ENCODE measurements around the gene RNU2-63P.
"Not testable (repeated sequence)": the region's sequence is repeated elsewhere in the genome, so short reads cannot be mapped to it uniquely, and the experiment has no call there.

Gene RNU2-63P

GRCh38 chr2:87985902-87986301 lies 30.4 kb downstream of the RNU2-63P start:
- DNase-seq, result not testable (repeated sequence)

DNA sequence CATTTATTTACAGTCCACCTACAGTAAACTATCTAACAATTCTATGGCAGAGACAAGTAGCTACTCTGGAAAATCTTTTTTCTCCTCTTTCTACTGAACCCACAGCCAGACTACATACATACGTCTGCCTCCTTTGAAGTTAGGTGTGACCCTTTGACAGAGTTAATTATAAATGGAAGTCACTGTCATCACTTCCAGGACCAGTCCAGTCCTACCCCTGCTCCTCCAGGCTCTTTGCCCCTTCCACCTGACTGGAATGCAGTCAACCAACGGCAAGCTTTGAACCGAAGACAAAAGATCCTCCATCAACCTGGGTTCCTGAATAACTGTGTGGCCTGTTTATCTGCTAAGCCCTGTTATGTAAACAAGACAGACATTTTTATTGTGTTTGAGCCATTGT lies 35.2 kb downstream of the RNU2-63P start:
- DNase-seq, result not testable (repeated sequence)

GRCh38 chr2:87972385-87972784 lies 44.0 kb downstream of the RNU2-63P start:
- not testable (repeated sequence) for DNase-seq

Measured in hypothalamus (tissue), 51 donors.